Pons (tissue), 1 donor: ENCODE measurements around the gene PGPEP1.
"Not testable (repeated sequence)": the region's sequence is repeated elsewhere in the genome, so short reads cannot be mapped to it uniquely, and the experiment has no call there.

ENCODE experiments used
- DNase-seq: peaks from one replicate; pipeline ENCODE4 v3.0.0-alpha.2; 2016; ENCODE audit warnings: low spot score

PGPEP1 gene

GRCh38 chr19:18332917-18333530, 7.4 kb upstream of the PGPEP1 start:
- no peak for DNase-seq

- DNase-seq = no peak
Observed at GRCh38 chr19:18333680-18334079, 6.7 kb upstream of the PGPEP1 start.

GRCh38 chr19:18336121-18336520, 4.3 kb upstream of the PGPEP1 start:
- DNase-seq = no peak

GRCh38 chr19:18338541-18338940, 1.9 kb upstream of the PGPEP1 start:
- DNase-seq = no peak

- no peak for DNase-seq
Observed at GRCh38 chr19:18339723-18340122, 675 bp upstream of the PGPEP1 start.

GRCh38 chr19:18340990-18341868, 831 bp downstream of the PGPEP1 start:
- DNase-seq = peak; percentile 32

GRCh38 chr19:18342090-18342632, 1.8 kb downstream of the PGPEP1 start:
- no peak for DNase-seq

- no peak for DNase-seq
Observed at GRCh38 chr19:18344582-18344950, 4.2 kb downstream of the PGPEP1 start.

GRCh38 chr19:18345296-18345695, 4.9 kb downstream of the PGPEP1 start:
- DNase-seq = no peak

GRCh38 chr19:18346091-18346490, 5.7 kb downstream of the PGPEP1 start:
- no peak for DNase-seq

- DNase-seq = no peak
Observed at GRCh38 chr19:18348171-18348570, 7.8 kb downstream of the PGPEP1 start.

- DNase-seq = not testable (repeated sequence)
Observed at GRCh38 chr19:18348818-18349339, 8.5 kb downstream of the PGPEP1 start.

- no peak for DNase-seq
Observed at GRCh38 chr19:18349524-18350128, 9.2 kb downstream of the PGPEP1 start.

- DNase-seq = no peak
Observed at GRCh38 chr19:18350490-18350889, 10.1 kb downstream of the PGPEP1 start.

GRCh38 chr19:18351544-18351943, 11.1 kb downstream of the PGPEP1 start:
- DNase-seq = no peak

GRCh38 chr19:18353378-18354005, 13.1 kb downstream of the PGPEP1 start:
- DNase-seq = no peak

GRCh38 chr19:18354743-18355142, 14.3 kb downstream of the PGPEP1 start:
- DNase-seq = not testable (repeated sequence)

GRCh38 chr19:18357041-18357440, 16.6 kb downstream of the PGPEP1 start:
- DNase-seq = no peak

- no peak for DNase-seq
Observed at GRCh38 chr19:18361646-18362045, 21.2 kb downstream of the PGPEP1 start.

GRCh38 chr19:18362934-18363542, 22.6 kb downstream of the PGPEP1 start:
- DNase-seq = no peak

- DNase-seq = no peak
Observed at GRCh38 chr19:18363787-18364186, 23.4 kb downstream of the PGPEP1 start.
